Motor neuron (in vitro differentiated cells): ENCODE measurements around the gene FAM227A. TPM values are rescaled to one million over a fixed set of nuclear protein-coding genes. Genes with fewer than 3 reads are reported as not detected.

ENCODE experiments used
- ATAC-seq, 8 experiments: fragments of 200-7000 bp; cut with Tn5 transposase; replicated peaks in 6 of 8; 2 replicates each; pipeline ENCODE4 v1.8.0; 2021; ENCODE audit warnings: mild to moderate bottlenecking in 8 of 8, moderate library complexity in 8 of 8
- H3K27ac ChIP-seq, 2 donors: fragments of 250-450 bp; sonication (Bioruptor Pico); 2 replicates each; pipeline ENCODE4 v1.9.0; 2021; ENCODE audit warnings: antibody characterized with exemption in 2 of 2, mild to moderate bottlenecking in 2 of 2, moderate library complexity in 1 of 2
- H3K4me1 ChIP-seq, 2 donors: fragments of 250-450 bp; sonication (Bioruptor Pico); replicated peaks in 1 of 2; 2 replicates each; pipeline ENCODE4 v1.6.1; 2021; ENCODE audit warnings: antibody characterized with exemption in 2 of 2, mild to moderate bottlenecking in 2 of 2, moderate library complexity in 1 of 2
- H3K4me3 ChIP-seq, 5 donors: fragments of 250-450 bp; sonication (Bioruptor Pico); 2 replicates each; pipeline ENCODE4 v1.9.0; 2021; ENCODE audit warnings: antibody characterized with exemption in 5 of 5, mild to moderate bottlenecking in 5 of 5, moderate library complexity in 4 of 5
- WGBS, 10 experiments: fragments of 450-650 bp; shearing (Covaris generic); methylation state at CpG; one replicate each; pipeline ENCODE4 v1.0.0; 2022; 5-methylcytosine and 5-hydroxymethylcytosine counted together
- in situ Hi-C, 9 experiments: fragments of 400-800 bp; cut with MboI; loops; one replicate each; pipeline ENCODE4 v1.15.0; 2021; ENCODE audit warnings: low sequenced_read_pairs in 9 of 9, low pct_unique_long_range_greater_than_20kb in 2 of 9; ENCODE audit not compliant: unreplicated experiment in 9 of 9
- total RNA-seq, 8 experiments: library from RNA; unstranded; fragments of 300-600 nt; gene quantifications; 2 replicates each; pipeline versions ENCODE4 v1.2.3 to v1.2.4, GENCODE V29; 2022

FAM227A gene
- total RNA-seq, 8 experiments from 2014 or later, result 0.66 to 7.8 (median 5.8) TPM

- no peak overlapping the region for H3K27ac ChIP-seq
- no peak overlapping the region for H3K4me3 ChIP-seq
- H3K4me1 ChIP-seq, result peaks cover 27 to 38% of the 10 kb centered on the region in 2 donors
- in situ Hi-C loops, result no loop called here
- 45 to 96% (median 82%) methylated on average over 2 to 3 of the region's 3 CpGs; no CpG with 5 or more reads in 2 of the 10 experiments for WGBS, 10 experiments
- no peak for ATAC-seq
These were observed 38.7 kb upstream of the FAM227A start for GRCh38 chr22:38694940-38695339.

- in situ Hi-C loops, result no loop called here
- H3K27ac ChIP-seq, result no peak overlapping the region
- ATAC-seq, result peak in 3 of 8 experiments; percentile 84 to 90 (median 87)
- peaks cover 27 to 36% of the 10 kb centered on the region in 2 donors for H3K4me1 ChIP-seq
- WGBS, 10 experiments, result 0 to 100% (median 88%) methylated on average over 1 to 2 of the region's 2 CpGs; no CpG with 5 or more reads in 1 of the 10 experiments
- no peak overlapping the region for H3K4me3 ChIP-seq
These were observed 37.9 kb upstream of the FAM227A start for GRCh38 chr22:38694049-38694448.

GRCh38 chr22:38689651-38690050, 33.5 kb upstream of the FAM227A start:
- ATAC-seq, result no peak
- H3K27ac ChIP-seq, result no peak overlapping the region
- no peak overlapping the region for H3K4me3 ChIP-seq
- WGBS, 10 experiments, result 29 to 100% (median 100%) methylated on average over 1 of the region's 1 CpG; no CpG with 5 or more reads in 5 of the 10 experiments
- H3K4me1 ChIP-seq, result peaks cover 0 to 9% of the 10 kb centered on the region in 2 donors
- in situ Hi-C loops, result no loop called here

- Histone ChIP-seq H3K4me1 (peaks cover 0 to 3% of the 10 kb centered on the region in 2 donors), H3K4me3 (no peak overlapping the region), H3K27ac (no peak overlapping the region)
- WGBS, 10 experiments, result 86 to 100% (median 100%) methylated on average over 1 of the region's 1 CpG; no CpG with 5 or more reads in 7 of the 10 experiments
- no peak for ATAC-seq
- in situ Hi-C loops, result no loop called here
These were observed 29.6 kb upstream of the FAM227A start for GRCh38 chr22:38685761-38686160.

- H3K27ac ChIP-seq, result no peak overlapping the region
- peaks cover 0 to 3% of the 10 kb centered on the region in 2 donors for H3K4me1 ChIP-seq
- no peak overlapping the region for H3K4me3 ChIP-seq
- ATAC-seq, result no peak
- WGBS, 10 experiments, result 73 to 100% (median 89%) methylated on average over 1 to 8 of the region's 9 CpGs; no CpG with 5 or more reads in 2 of the 10 experiments
- in situ Hi-C loops, result no loop called here
These were observed 28.7 kb upstream of the FAM227A start for GRCh38 chr22:38684895-38685294.

GRCh38 chr22:38681582-38682335, 25.6 kb upstream of the FAM227A start, which contains the start of gene TOMM22:
Gene TOMM22, plus strand, starts transcription at chr22:38681957. Its CDS starts 22 bp downstream, at chr22:38681979.
- ATAC-seq, result peak; percentile 98 to 99 (median 99)
- Histone ChIP-seq H3K4me3 (peak within 1 kb of the TSS; percentile 85 to 99 (median 90)), H3K4me1 (peaks cover 0 to 3% of the 10 kb centered on the region in 2 donors), H3K27ac (peak within 1 kb of the TSS; percentile 67 to 90)
- in situ Hi-C loops, result no loop called here
- WGBS, 10 experiments, result 0 to 2% (median 0%) methylated on average over 1 to 15 of the region's 60 CpGs; no CpG with 5 or more reads in 3 of the 10 experiments

GRCh38 chr22:38675833-38676232, 19.6 kb upstream of the FAM227A start:
- in situ Hi-C loops, result no loop called here
- WGBS, 10 experiments, result 100% methylated on average over 1 of the region's 3 CpGs; no CpG with 5 or more reads in 7 of the 10 experiments
- Histone ChIP-seq H3K4me3 (no peak overlapping the region), H3K4me1 (no peaks in the 10 kb centered on the region), H3K27ac (no peak overlapping the region)
- ATAC-seq, result no peak

GRCh38 chr22:38674888-38675287, 18.7 kb upstream of the FAM227A start:
- H3K27ac ChIP-seq, result no peak overlapping the region
- no peaks in the 10 kb centered on the region for H3K4me1 ChIP-seq
- H3K4me3 ChIP-seq, result no peak overlapping the region
- in situ Hi-C loops, result no loop called here
- WGBS, 10 experiments, result 73 to 100% (median 87%) methylated on average over 1 to 4 of the region's 5 CpGs; no CpG with 5 or more reads in 5 of the 10 experiments
- no peak for ATAC-seq

GRCh38 chr22:38657045-38657909, 1.1 kb upstream of the FAM227A start:
- peak overlapping the region; percentile 74 to 98 (median 92) for H3K4me3 ChIP-seq
- H3K4me1 ChIP-seq, result peaks cover 3 to 4% of the 10 kb centered on the region in 2 donors
- ATAC-seq, result peak in 4 of 8 experiments; percentile 2 to 20 (median 10)
- in situ Hi-C loops, result no loop called here
- H3K27ac ChIP-seq, result peak overlapping the region; percentile 99 to 100
- WGBS, 10 experiments, result 0 to 20% (median 7%) methylated on average over 2 to 14 of the region's 16 CpGs

- in situ Hi-C loops, result no loop called here
- WGBS, 10 experiments, result 0 to 100% (median 13%) methylated on average over 1 to 7 of the region's 22 CpGs; no CpG with 5 or more reads in 3 of the 10 experiments
- peaks cover 3 to 4% of the 10 kb centered on the region in 2 donors for H3K4me1 ChIP-seq
- peak overlapping the region; percentile 99 to 100 for H3K27ac ChIP-seq
- peak overlapping the region; percentile 74 to 98 (median 92) for H3K4me3 ChIP-seq
- ATAC-seq, result peak in 7 of 8 experiments; percentile 8 to 30 (median 13)
These were observed 505 bp downstream of the FAM227A start for GRCh38 chr22:38655519-38656255.

GRCh38 chr22:38653741-38654140, 2.5 kb downstream of the FAM227A start:
- no peak overlapping the region for H3K27ac ChIP-seq
- peaks cover 3 to 4% of the 10 kb centered on the region in 2 donors for H3K4me1 ChIP-seq
- in situ Hi-C loops, result no loop called here
- 96 to 100% (median 100%) methylated on average over 1 to 8 of the region's 8 CpGs; no CpG with 5 or more reads in 3 of the 10 experiments for WGBS, 10 experiments
- H3K4me3 ChIP-seq, result no peak overlapping the region
- no peak for ATAC-seq

- in situ Hi-C loops, result no loop called here
- Histone ChIP-seq H3K4me1 (peaks cover under 1 to 4% of the 10 kb centered on the region in 2 donors), H3K4me3 (no peak overlapping the region), H3K27ac (no peak overlapping the region)
- no peak for ATAC-seq
These were observed 3.3 kb downstream of the FAM227A start for GRCh38 chr22:38652859-38653258.
